Liver (tissue), 3 donors: ENCODE results near the gene PDE4D.

ENCODE experiments used
- CTCF ChIP-seq: fragments of 150-350 bp; IDR thresholded peaks from 2 replicates; pipeline ENCODE4 v1.5.1; 2017; ENCODE audit warnings: improper control_type of control experiment, low read depth, low read length; ENCODE audit not compliant: missing input control
- HNF4G ChIP-seq: IDR thresholded peaks from 2 replicates; pipeline ENCODE4 v1.6.1; 2016; ENCODE audit warnings: antibody characterized with exemption
- MAX ChIP-seq: IDR thresholded peaks from 2 replicates; pipeline ENCODE4 v1.6.1; 2016; ENCODE audit warnings: antibody characterized with exemption
- REST ChIP-seq: IDR thresholded peaks from 2 replicates; pipeline ENCODE4 v1.6.1; 2016; ENCODE audit warnings: antibody characterized with exemption, mild to moderate bottlenecking
- donor health status: healthy.
- donor health status: healthy.

GRCh38 chr5:59479086-59479485 lies 414.4 kb downstream of the PDE4D start:
- TF ChIP-seq CTCF (no peak), REST (no peak), MAX (no peak), HNF4G (no peak)
